GM21786 (cell line): Measurements from ENCODE around the gene CCDC30.

ENCODE experiments used
- ATAC-seq: cut with Tn5 transposase; IDR thresholded peaks from one replicate; pipeline ENCODE4 v1.9.1; 2021; ENCODE audit not compliant: unreplicated experiment

Gene CCDC30

GRCh38 chr1:42462828-42463763, at the start of gene CCDC30:
TSS of gene CCDC30 (plus strand) at chr1:42463286. CDS start at chr1:42480552, 17,266 bp downstream.
- peak; percentile 99 for ATAC-seq

- ATAC-seq, result no peak
Observed at GRCh38 chr1:42414551-42415496, 48.3 kb upstream of the CCDC30 start.

DNA sequence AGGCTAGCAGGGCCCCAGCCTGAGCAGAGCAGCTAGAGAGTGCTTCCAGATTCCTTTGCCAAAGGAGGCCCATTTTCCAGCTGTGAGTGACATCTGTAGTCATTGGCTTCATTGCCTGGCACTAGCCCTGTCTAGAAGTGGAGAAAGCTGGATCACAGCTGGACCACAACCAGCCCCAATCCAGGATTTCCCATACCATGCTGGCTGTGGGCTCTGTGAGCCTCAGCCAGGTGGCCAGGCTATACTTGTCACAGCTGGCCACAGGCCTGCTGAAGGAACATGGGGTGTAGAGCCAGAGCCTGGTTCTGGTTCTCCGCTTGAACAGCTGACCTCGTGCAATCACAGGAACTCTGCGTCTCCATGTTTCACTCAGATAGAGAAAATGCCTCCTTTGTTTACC, 45.9 kb upstream of the CCDC30 start:
- no peak for ATAC-seq

- no peak for ATAC-seq
Observed at GRCh38 chr1:42418516-42418915, 44.6 kb upstream of the CCDC30 start.

DNA sequence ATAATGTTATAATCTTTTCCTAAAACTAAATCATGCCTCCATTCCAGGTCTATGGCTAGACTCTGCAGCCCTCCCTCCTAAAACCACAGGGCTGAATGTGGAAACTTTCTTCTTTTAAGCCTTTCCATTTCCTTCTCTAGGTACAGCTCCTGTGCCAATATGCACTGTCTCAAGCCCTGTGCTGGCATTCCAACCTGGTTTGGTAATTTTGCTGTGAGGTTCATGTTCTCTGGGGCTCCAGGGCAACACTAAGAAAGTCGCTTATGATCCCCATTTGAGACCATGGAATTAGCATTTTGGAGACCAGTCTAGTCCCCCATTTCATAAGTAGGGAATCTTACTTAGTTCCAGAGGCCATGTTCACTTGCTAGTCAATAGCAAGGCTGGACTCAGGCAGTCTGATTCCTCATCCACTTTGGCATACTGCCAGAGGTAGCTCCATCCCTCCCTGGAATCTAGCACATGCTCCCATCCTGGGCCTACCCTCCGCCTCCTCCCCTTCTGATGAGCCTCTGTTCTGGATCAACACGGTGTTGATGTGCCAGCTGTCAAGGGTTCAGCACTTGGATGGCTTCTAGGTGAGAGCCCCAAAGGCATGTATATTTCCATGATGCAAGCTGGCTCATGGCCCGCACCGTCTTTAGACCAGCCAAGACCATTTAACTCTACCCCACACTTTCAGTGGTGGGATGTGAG, 43.8 kb upstream of the CCDC30 start:
- ATAC-seq, result no peak

DNA sequence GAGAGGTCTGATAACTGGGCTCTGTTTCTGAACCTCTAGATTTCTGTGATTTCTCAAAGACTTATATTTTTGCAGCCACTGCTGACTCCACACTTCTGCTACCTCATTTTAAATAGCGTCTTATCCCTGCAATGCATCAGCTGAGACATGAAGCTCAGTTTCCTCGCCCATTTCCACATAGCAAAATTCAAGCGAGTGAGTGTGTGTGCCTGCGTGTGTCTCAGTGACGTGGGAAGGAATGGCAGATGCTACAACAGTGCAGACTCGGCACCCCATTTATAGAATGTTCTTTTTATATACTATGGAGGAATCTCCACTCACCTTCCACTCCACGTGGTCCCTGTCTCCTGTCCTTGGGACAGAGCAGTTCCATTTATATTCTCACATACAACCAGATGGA, 43.0 kb upstream of the CCDC30 start:
- ATAC-seq, result no peak

DNA sequence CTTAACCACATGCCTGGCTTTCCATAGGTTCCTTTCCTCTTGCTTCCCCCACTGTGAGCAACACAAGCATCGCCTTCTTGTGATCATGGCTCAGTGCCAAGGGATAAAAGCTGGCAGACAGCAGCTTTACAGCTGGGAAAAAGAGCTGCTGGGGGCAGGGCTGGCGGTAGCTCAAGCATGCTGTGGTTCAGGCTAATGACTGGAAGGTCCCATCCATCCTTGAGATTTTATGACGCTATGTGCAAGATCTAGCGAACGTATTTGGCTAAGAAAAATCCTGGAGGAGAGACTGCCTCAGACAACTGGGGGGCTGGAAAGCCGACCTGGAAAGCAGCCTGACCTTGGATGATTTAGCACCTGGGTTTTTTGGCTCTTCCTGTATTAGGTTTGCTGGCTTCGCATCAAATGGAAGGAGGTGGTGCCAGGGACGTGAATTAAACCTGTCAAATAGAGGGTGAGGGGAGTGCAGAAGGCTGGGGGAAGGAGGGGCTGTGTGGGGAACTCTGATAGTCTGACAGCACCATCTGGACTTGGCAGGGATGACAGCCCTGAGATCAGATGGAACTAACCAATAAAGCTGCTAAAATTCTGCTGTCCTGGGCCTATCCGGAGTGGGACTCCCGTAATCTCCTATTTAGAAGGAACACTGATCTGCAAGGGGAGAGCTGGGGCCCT, 42.0 kb upstream of the CCDC30 start:
- ATAC-seq, result no peak

DNA sequence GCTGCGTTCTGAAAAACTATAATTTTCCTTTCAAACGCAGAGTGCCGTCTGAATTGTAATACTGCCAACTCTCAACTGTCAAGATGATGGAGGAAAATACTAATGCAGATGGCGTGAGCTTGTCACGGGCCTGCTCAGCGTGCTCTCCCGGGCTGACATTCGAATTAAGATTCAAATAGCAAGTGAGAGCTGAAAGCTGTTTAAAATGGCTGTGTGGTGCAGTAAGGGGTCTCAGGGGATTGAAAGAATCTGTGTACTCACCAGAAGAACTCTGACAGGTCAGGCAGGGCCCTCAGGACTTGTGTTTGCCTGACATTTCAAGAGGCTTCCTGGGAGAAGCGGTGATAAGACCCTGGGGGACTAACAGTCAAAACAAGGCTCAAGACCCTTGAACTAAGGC, 40.3 kb upstream of the CCDC30 start:
- no peak for ATAC-seq

GRCh38 chr1:42423681-42424080, 39.4 kb upstream of the CCDC30 start:
- no peak for ATAC-seq

DNA sequence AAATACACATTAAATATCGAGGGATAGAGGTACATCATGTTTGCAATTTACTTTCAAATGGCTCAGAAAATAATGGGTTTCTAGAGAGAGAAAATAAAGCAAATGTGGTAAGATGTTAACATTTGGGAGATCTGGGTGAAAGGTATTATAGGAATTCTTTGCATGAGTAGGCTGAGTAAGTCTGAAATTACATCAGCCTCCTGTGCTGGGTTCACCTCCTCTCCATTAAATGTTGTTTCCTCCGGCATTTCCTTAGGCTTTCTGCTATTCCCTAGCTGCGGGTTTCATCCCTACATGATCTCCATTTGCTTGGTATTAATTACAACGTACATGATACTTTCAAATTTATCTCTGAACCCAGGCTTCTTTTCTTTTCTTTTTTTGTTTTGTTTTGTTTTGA, 38.9 kb upstream of the CCDC30 start:
- no peak for ATAC-seq

DNA sequence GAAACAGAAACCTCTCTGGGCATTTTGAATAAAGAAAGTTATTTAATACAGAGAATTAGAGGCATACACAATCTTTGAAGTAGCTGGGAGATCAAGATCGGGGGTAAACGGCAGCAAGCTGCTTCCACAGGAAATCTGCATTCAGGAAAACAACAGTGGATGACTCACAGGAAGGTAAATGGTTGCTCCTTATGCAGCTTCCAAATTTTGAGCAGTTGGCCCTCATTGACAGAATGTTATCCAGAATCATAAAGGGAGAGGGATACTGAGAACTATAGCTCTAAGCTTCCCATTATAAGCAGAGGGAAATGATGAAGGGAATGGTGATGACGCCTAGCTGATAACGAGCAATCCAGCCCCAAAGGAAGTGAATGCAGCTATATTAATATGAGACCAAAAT, 35.8 kb upstream of the CCDC30 start:
- no peak for ATAC-seq

DNA sequence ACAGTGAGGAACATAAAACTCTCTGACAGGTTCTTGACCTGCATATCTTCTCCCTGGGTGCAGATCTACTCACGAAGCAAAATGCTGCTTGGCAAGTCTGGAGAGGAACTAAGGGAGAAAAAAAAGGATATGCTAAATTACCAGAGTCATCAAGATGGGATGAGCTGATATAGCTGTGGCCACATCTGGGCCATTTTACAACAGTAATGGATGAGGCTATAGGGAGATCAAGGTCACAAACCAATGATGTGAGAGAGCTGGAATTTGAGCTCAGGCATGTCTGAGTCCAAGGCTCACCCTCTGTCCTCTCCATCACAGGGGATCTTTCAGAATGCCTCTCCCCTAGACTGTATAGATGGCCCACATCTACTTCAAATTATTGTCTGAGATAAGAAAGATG, 33.5 kb upstream of the CCDC30 start:
- ATAC-seq, result no peak

DNA sequence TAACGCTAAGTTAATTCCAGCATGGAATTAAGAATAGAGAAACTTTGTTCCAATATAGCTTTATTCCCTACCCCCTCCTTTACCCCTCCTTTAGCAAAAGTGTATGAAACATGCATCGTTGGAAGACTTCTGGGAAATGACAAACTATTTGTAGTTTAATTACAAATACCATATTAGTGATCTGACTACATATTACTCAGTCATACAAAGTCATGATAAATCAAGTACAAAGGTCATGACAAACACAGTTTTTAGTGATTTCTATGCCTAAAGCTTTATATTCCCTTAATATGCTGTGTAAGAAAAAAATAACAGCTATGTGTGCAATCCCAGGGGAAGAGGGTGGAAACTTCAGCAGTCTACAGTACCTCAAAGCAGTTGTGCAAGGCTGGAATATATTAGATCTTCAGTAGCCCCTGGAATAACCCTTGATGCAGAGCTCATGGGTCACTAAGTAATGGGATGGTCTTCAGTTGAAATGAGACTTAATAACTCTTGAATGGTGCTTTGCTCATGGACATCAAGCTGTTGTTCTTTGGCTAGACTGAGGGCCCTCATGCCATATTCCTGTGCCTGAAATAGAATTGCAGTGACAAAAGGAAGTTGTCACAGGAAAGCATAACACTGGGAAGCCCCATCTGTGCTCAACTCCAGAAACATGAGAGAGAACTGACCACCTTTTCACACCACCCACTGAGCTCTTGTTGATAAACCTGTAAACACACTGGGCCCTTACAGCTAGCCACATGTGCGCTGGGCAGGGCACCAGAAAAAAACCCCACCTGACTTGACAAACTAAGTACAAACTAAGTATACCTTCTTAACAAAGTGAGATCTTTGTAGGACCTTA, 32.6 kb upstream of the CCDC30 start:
- ATAC-seq, result no peak

GRCh38 chr1:42431514-42431913, 31.6 kb upstream of the CCDC30 start:
- no peak for ATAC-seq

DNA sequence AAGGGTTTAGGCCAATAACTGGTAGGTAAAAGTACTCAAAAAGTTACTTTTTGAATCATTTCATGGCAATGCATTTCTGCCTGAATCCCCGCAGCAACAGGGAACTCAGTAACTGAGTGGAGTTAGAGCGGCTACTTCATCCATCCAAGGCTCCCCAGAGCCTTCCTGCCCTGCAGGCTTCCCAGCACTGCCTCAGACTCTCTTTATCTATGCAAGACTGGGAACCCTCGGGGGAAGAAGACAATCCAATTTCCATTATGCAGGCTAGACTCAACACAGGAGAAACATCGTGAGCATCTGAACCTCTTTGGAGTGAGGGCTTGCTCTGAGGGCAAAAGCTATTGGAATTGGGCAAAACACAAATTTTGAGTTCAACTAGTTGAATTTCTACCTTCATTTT, 30.4 kb upstream of the CCDC30 start:
- ATAC-seq, result no peak

DNA sequence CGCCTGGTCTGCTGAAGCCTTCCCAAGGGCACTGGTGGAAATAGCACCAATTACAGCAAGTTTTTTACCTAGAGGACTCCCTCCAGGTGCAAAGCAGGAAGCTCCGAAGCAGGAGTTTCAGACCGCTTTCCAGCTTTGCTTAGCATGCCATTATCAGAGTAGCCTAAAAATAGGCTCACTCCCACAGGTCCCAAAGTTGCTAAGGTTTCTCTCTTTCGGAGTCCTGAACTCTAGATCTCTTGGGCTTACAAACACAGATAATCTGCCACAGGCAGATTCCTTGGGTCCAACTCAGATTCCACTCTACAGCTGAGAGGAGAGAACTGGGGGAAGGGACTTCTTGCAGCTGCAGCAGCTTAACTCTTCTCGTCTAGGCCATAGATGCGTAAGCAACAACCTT, 29.7 kb upstream of the CCDC30 start:
- ATAC-seq, result no peak

GRCh38 chr1:42434340-42434739, 28.7 kb upstream of the CCDC30 start:
- ATAC-seq, result no peak

- no peak for ATAC-seq
Observed at GRCh38 chr1:42439940-42440339, 23.1 kb upstream of the CCDC30 start.

GRCh38 chr1:42442662-42443061, 20.4 kb upstream of the CCDC30 start:
- no peak for ATAC-seq

- no peak for ATAC-seq
Observed at GRCh38 chr1:42449256-42449655, 13.8 kb upstream of the CCDC30 start.
